ENCODE results near the gene MYO1E.
A peak's percentile ranks its signal among the peaks of the same experiment; 100 is the strongest.

Gene MYO1E

GRCh38 chr15:59237119-59237855 lies 135.4 kb downstream of the MYO1E start:
- Histone ChIP-seq H3K36me3 (ENCODE audit: control insufficient read depth, insufficient read depth, low read length) (peaks cover 2% of the 10 kb centered on the region), H3K27me3 (replicated peaks; ENCODE audit: control insufficient read depth, insufficient read depth, low read length) (no peaks in the 10 kb centered on the region), H3K4me3 (replicated peaks; ENCODE audit: low read depth, low read length) (peak overlapping the region; percentile 49)
- peak; percentile 51 for DNase-seq (ENCODE audit: extremely low read depth, insufficient read length)
- TF ChIP-seq, protein P1, sequence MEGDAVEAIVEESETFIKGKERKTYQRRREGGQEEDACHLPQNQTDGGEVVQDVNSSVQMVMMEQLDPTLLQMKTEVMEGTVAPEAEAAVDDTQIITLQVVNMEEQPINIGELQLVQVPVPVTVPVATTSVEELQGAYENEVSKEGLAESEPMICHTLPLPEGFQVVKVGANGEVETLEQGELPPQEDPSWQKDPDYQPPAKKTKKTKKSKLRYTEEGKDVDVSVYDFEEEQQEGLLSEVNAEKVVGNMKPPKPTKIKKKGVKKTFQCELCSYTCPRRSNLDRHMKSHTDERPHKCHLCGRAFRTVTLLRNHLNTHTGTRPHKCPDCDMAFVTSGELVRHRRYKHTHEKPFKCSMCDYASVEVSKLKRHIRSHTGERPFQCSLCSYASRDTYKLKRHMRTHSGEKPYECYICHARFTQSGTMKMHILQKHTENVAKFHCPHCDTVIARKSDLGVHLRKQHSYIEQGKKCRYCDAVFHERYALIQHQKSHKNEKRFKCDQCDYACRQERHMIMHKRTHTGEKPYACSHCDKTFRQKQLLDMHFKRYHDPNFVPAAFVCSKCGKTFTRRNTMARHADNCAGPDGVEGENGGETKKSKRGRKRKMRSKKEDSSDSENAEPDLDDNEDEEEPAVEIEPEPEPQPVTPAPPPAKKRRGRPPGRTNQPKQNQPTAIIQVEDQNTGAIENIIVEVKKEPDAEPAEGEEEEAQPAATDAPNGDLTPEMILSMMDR (IDR thresholded peaks at IDR 0.05; ENCODE audit: insufficient read depth, low read length, poor library complexity, severe bottlenecking), result no peak

GRCh38 chr15:59236394-59236793 lies 136.3 kb downstream of the MYO1E start:
- H3K4me3 ChIP-seq (replicated peaks; ENCODE audit: low read depth, low read length), result no peak overlapping the region; the same call in 1 of the 2 replicates
- H3K27me3 ChIP-seq (replicated peaks; ENCODE audit: control insufficient read depth, insufficient read depth, low read length), result no peaks in the 10 kb centered on the region
- peaks cover 6% of the 10 kb centered on the region for H3K36me3 ChIP-seq (ENCODE audit: control insufficient read depth, insufficient read depth, low read length)
- no peak for DNase-seq (ENCODE audit: extremely low read depth, insufficient read length)
- TF ChIP-seq, protein P1 (IDR thresholded peaks at IDR 0.05; ENCODE audit: insufficient read depth, low read length, poor library complexity, severe bottlenecking), result no peak

DNA sequence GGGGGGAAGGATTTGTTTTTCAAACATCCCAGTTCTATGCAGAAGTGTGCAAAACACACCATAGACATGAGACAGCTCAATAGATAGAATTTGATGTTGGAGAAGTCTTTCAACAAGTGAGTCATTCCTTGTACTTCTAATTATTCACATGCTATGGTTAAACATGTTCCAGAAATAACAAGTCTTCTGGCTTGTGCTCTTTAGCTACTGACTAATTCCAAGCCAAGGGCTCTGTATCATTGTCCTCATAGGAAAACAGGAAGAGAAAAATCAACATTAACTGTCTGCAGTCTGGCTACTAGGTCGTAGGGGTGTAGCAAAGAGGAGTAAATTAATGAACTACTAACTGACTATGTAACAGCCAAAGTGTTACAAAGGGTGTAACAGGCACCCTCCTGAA lies 140.2 kb downstream of the MYO1E start:
- TF ChIP-seq, protein P1 (IDR thresholded peaks at IDR 0.05; ENCODE audit: insufficient read depth, low read length, poor library complexity, severe bottlenecking), result no peak
- Histone ChIP-seq H3K36me3 (ENCODE audit: control insufficient read depth, insufficient read depth, low read length) (peaks cover 5% of the 10 kb centered on the region), H3K27me3 (replicated peaks; ENCODE audit: control insufficient read depth, insufficient read depth, low read length) (no peaks in the 10 kb centered on the region), H3K4me3 (replicated peaks; ENCODE audit: low read depth, low read length) (no peak overlapping the region)
- DNase-seq (ENCODE audit: extremely low read depth, insufficient read length), result no peak

- H3K36me3 ChIP-seq (ENCODE audit: control insufficient read depth, insufficient read depth, low read length), result peaks cover 8% of the 10 kb centered on the region
- no peaks in the 10 kb centered on the region for H3K27me3 ChIP-seq (replicated peaks; ENCODE audit: control insufficient read depth, insufficient read depth, low read length)
- DNase-seq (ENCODE audit: extremely low read depth, insufficient read length), result no peak
- TF ChIP-seq, protein P1 (IDR thresholded peaks at IDR 0.05; ENCODE audit: insufficient read depth, low read length, poor library complexity, severe bottlenecking), result no peak
- H3K4me3 ChIP-seq (replicated peaks; ENCODE audit: low read depth, low read length), result no peak overlapping the region
Measured at GRCh38 chr15:59230531-59231055, 142.1 kb downstream of the MYO1E start.

DNA sequence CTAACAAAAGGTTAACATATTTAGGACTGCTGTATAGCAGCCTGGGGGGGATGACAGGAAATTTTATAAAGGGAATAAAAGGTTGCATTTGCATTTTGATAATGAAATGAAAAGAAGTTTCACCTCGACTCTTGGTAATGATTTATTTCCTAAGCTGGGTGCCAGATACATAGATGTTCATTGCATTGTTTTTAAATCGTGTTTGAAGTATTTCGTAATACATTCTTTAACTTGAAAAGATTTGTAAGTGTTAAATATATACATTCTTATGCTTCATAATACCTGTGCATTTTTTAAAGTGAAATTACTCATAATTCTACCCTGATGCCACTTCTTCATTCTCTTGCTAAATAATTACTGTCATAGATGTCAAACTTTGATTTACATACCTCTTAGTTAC lies 143.2 kb downstream of the MYO1E start:
- DNase-seq (ENCODE audit: extremely low read depth, insufficient read length), result no peak
- H3K4me3 ChIP-seq (replicated peaks; ENCODE audit: low read depth, low read length), result no peak overlapping the region
- peaks cover 12% of the 10 kb centered on the region for H3K36me3 ChIP-seq (ENCODE audit: control insufficient read depth, insufficient read depth, low read length)
- TF ChIP-seq, protein P1 (IDR thresholded peaks at IDR 0.05; ENCODE audit: insufficient read depth, low read length, poor library complexity, severe bottlenecking), result no peak
- H3K27me3 ChIP-seq (replicated peaks; ENCODE audit: control insufficient read depth, insufficient read depth, low read length), result no peaks in the 10 kb centered on the region
